ENCODE data around the gene FYB1.

Gene FYB1

DNA sequence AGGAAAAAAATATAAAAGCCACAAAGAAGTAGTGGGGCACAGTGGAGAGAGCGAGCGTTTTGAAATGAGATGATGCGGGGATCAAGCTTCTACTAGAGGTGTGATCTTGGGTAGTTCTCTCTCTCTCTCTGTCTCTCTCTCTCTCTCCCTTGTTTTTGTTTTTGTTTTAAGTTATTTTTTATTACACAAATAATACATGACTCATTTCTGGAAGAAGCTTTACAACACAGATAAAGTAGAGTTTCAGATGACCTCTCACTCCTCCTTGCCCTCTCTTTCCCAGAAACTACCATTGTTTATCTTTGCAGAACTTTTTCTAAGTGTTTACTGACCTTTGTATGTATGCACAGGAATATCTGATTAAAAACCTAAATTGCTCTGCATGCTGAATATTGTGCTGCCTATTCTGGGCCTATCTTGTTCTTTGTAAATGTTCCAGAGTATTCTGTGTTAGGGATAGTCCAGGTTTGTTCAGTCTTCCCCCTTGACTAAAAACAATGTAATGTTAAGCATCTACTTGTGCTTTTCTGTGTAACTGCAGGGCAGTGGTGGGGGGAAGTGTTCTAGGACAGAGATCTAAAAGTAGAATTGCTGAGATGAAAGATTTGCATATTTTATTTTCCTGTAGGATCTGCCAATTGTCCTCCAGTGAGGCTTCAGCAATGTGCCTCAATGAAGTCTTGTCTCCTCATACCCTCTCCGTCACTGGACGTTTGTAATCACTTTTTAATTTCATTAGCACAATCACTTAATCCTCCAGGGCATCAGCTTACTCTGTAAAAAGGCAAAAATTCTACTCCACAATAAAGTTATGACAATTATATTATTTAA is 52.0 kb downstream of the FYB1 start:
- TF ChIP-seq, protein P1, sequence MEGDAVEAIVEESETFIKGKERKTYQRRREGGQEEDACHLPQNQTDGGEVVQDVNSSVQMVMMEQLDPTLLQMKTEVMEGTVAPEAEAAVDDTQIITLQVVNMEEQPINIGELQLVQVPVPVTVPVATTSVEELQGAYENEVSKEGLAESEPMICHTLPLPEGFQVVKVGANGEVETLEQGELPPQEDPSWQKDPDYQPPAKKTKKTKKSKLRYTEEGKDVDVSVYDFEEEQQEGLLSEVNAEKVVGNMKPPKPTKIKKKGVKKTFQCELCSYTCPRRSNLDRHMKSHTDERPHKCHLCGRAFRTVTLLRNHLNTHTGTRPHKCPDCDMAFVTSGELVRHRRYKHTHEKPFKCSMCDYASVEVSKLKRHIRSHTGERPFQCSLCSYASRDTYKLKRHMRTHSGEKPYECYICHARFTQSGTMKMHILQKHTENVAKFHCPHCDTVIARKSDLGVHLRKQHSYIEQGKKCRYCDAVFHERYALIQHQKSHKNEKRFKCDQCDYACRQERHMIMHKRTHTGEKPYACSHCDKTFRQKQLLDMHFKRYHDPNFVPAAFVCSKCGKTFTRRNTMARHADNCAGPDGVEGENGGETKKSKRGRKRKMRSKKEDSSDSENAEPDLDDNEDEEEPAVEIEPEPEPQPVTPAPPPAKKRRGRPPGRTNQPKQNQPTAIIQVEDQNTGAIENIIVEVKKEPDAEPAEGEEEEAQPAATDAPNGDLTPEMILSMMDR (conservative IDR thresholded peaks at IDR 0.05; ENCODE audit: low read depth, low read length), result no peak
- H3K4me3 ChIP-seq (ENCODE audit: low read length), result no peak overlapping the region
- no peak for DNase-seq (ENCODE audit: low read depth)

DNA sequence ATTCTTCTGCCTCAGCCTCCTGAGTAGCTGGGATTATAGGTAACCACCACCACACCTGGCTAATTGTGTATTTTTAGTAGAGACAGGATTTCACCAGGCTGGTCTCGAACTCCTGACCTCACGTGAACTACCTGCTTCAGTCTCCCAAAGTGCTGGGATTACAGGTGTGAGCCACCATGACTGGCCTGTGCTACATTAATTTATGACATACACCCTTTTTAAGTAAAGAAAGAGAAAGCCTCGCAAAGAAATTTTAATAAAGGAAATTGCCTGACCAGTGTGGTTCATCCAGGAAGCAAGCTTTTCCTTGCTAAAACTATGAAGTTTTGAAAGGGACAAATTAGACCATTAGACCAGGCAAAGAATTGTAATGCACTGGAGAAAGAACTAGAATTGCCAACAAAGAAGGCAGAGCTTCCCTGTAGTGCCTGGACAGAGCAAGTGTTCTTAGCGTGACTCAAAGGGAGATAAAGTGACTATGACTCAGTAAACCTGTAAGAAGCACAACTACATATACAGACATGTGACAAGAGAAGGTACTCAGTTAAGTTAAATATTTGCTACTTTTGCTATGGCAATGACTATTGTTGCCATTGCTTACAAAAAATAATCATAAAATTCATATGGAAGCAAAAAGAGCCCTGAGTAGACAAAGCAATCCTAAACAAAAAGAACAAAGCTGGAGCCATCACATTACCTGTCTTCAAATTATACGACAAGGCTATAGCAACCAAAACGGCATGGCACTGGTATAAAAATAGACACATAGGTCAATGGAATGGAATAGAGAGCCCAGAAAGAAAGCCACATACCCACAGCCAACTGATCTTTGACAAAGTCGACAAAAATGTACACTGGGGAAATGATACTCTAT is 54.6 kb downstream of the FYB1 start:
- no peak overlapping the region for H3K4me3 ChIP-seq (ENCODE audit: low read length)
- TF ChIP-seq, protein P1 (conservative IDR thresholded peaks at IDR 0.05; ENCODE audit: low read depth, low read length), result no peak
- DNase-seq (ENCODE audit: low read depth), result no peak

DNA sequence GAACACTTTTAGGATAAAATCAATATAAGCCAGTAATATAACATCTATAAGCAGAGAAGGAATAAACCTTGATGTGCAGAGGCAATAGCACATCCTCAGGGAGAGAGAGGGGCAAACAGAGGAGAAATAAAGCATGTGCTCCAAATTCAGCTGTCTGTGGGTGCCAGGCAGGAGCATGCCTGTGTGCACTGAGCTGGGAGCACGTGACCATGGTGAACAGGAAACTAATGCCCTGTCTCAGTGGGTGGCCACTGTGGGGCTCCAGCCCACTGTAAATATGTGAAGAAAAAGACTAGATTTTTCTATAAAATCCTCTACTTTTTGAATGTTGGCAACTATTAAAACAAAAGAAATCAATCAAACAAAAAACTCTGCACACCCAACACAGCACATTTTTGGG is 55.3 kb downstream of the FYB1 start:
- DNase-seq (ENCODE audit: low read depth), result no peak
- no peak overlapping the region for H3K4me3 ChIP-seq (ENCODE audit: low read length)
- TF ChIP-seq, protein P1 (conservative IDR thresholded peaks at IDR 0.05; ENCODE audit: low read depth, low read length), result no peak

DNA sequence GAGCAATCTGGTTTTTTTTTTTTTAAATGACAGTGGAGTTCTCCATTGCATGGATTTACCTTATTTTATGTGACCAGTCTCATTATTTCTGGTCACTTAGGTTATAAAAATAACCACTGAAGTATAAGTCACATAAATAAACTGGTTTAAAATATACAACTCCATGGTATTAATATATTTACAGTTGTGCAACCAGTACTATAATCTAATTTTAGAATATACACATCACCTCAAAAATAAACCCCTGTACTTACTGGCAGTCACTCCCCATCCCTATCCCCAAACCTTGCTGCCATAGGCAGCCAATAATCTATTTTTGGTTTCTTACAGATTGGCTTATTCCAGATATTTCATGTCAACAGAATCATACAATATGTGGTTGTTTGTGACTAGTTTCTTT is 57.8 kb downstream of the FYB1 start:
- no peak for DNase-seq (ENCODE audit: low read depth)
- no peak overlapping the region for H3K4me3 ChIP-seq (ENCODE audit: low read length)
- TF ChIP-seq, protein P1 (conservative IDR thresholded peaks at IDR 0.05; ENCODE audit: low read depth, low read length), result no peak

GRCh38 chr5:39160576-39161213 is 58.7 kb downstream of the FYB1 start:
- TF ChIP-seq, protein P1 (conservative IDR thresholded peaks at IDR 0.05; ENCODE audit: low read depth, low read length), result no peak
- H3K4me3 ChIP-seq (ENCODE audit: low read length), result no peak overlapping the region
- DNase-seq (ENCODE audit: low read depth), result no peak

DNA sequence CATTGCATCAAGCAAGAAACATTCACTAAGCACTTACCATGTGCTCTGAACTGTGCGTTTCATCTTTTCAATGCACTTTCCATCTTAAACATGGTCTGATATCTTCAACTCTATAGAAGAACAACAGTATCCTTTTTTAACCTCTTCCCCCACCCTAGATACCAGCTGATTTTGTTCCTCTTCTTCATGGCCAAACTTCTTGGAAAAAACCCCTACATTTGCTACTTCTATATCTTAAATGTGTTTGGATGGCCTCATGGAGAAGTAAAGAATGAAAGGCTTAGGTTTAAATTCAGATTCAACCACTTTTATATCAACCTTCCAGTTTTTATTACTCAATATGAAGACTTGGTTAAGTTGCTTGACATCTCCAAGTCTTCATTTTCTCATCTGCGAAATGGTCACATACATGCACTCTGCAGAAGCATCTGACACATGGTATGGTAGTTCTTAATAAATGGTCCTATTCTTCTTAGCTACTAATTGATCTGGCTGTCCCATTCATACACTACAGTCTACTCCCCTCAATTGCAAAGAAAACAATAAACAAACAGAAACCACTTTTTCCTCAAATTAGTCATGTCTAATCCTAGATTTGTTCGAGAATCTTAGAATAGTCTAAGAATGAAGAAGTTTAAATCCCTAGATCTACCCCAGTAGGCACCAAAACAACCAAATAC is 59.4 kb downstream of the FYB1 start:
- no peak for DNase-seq (ENCODE audit: low read depth)
- H3K4me3 ChIP-seq (ENCODE audit: low read length), result no peak overlapping the region
- TF ChIP-seq, protein P1 (conservative IDR thresholded peaks at IDR 0.05; ENCODE audit: low read depth, low read length), result no peak

All from retinal pigment epithelial cell (primary cell).